WI38 (cell line): ENCODE data around the gene PAX5.

Source experiments
- H3K4me3 ChIP-seq: 2 replicates; pipeline ENCODE4 v1.5.1; 2011; ENCODE audit warnings: low read depth, mild to moderate bottlenecking, control low read depth, low read length
- CTCF ChIP-seq: IDR thresholded peaks from 2 replicates; pipeline ENCODE4 v1.5.1; 2012; ENCODE audit warnings: low read depth, mild to moderate bottlenecking, control low read depth, low read length

The PAX5 gene

GRCh38 chr9:36924757-36925432 lies 109.2 kb downstream of the PAX5 start:
- no peak overlapping the region for H3K4me3 ChIP-seq
- TF ChIP-seq CTCF, result no peak

- TF ChIP-seq CTCF, result no peak
- no peak overlapping the region for H3K4me3 ChIP-seq
Observed at GRCh38 chr9:36924071-36924470, 110.0 kb downstream of the PAX5 start.

- no peak for TF ChIP-seq CTCF
- H3K4me3 ChIP-seq, result no peak overlapping the region
Observed at GRCh38 chr9:36923025-36923625, 110.9 kb downstream of the PAX5 start.

GRCh38 chr9:36922548-36922947 lies 111.5 kb downstream of the PAX5 start:
- TF ChIP-seq CTCF, result no peak
- H3K4me3 ChIP-seq, result no peak overlapping the region

GRCh38 chr9:36914212-36914577 lies 119.9 kb downstream of the PAX5 start:
- no peak overlapping the region for H3K4me3 ChIP-seq
- TF ChIP-seq CTCF, result no peak

GRCh38 chr9:36913393-36914211 lies 120.5 kb downstream of the PAX5 start:
- no peak overlapping the region for H3K4me3 ChIP-seq

More at GRCh38 chr9:36913393-36914211, 120.5 kb downstream of the PAX5 start:
- no peak for TF ChIP-seq CTCF
